Lower leg skin (tissue), 3 donors: ENCODE measurements around the gene NFKBIB.

Source experiments
- CTCF ChIP-seq, 3 donors: fragments of 450-650 bp; IDR thresholded peaks; one replicate each; pipeline ENCODE4 v1.5.1; 2016; ENCODE audit warnings: antibody characterized with exemption in 3 of 3, mild to moderate bottlenecking in 3 of 3, moderate library complexity in 2 of 3
- POLR2A ChIP-seq, 2 donors: fragments of 450-650 bp; IDR thresholded peaks; one replicate each; pipeline ENCODE4 v1.6.1; 2016 to 2017; ENCODE audit warnings: antibody characterized with exemption in 2 of 2, mild to moderate bottlenecking in 1 of 2, moderate library complexity in 1 of 2

- TF ChIP-seq CTCF (IDR thresholded peaks at IDR 0.05) (no peak), POLR2A (IDR thresholded peaks at IDR 0.05) (no peak)
Measured at GRCh38 chr19:38904581-38905539, 5.1 kb downstream of the NFKBIB start.
